GM21515 (cell line): ENCODE measurements around the gene MESD.

Experiments used
- ATAC-seq: cut with Tn5 transposase; IDR thresholded peaks from one replicate; pipeline ENCODE4 v1.9.1; 2021; ENCODE audit not compliant: unreplicated experiment

Gene MESD

GRCh38 chr15:80912673-80913072, 76.9 kb downstream of the MESD start:
- ATAC-seq: no peak

- no peak for ATAC-seq
Observed at GRCh38 chr15:80911821-80912220, 77.8 kb downstream of the MESD start.

- ATAC-seq: no peak
Observed at GRCh38 chr15:80906159-80906766, 83.4 kb downstream of the MESD start.

GRCh38 chr15:80904998-80905397, 84.6 kb downstream of the MESD start:
- no peak for ATAC-seq

- ATAC-seq: no peak
Observed at GRCh38 chr15:80902298-80902801, 87.3 kb downstream of the MESD start.

GRCh38 chr15:80898040-80898439, 91.6 kb downstream of the MESD start:
- ATAC-seq: no peak
